Nephron progenitor cell (in vitro differentiated cells): ENCODE results near the gene IRS1.

Source experiments
- DNase-seq: peaks from one replicate; pipeline ENCODE4 v3.0.0; 2021
- H3K27ac Mint-ChIP-seq: 2 replicates; pipeline ENCODE4 v1.8.0; 2021; ENCODE audit warnings: mild to moderate bottlenecking, moderate library complexity, mixed read lengths
- H3K27me3 Mint-ChIP-seq: 2 replicates; pipeline ENCODE4 v1.8.0; 2021; ENCODE audit warnings: mild to moderate bottlenecking, low read depth, mixed read lengths; ENCODE audit not compliant: poor library complexity
- H3K36me3 Mint-ChIP-seq: 2 replicates; pipeline ENCODE4 v1.8.0; 2021; ENCODE audit warnings: low read depth, mixed read lengths
- H3K4me1 Mint-ChIP-seq: 2 replicates; pipeline ENCODE4 v1.8.0; 2021; ENCODE audit warnings: mixed read lengths
- H3K4me3 Mint-ChIP-seq: 2 replicates; pipeline ENCODE4 v1.8.0; 2021; ENCODE audit warnings: mild to moderate bottlenecking, moderate library complexity, mixed read lengths
- H3K9me3 Mint-ChIP-seq: 2 replicates; pipeline ENCODE4 v1.8.0; 2021; ENCODE audit warnings: mild to moderate bottlenecking, moderate library complexity, mixed read lengths
- CTCF ChIP-seq: fragments of 200-600 bp; sonication (generic); IDR thresholded peaks from 2 replicates; pipeline ENCODE4 v1.5.0; 2021; ENCODE audit warnings: antibody characterized with exemption

The IRS1 gene

GRCh38 chr2:226791056-226791486, 8.5 kb downstream of the IRS1 start:
- Mint-ChIP-seq H3K27me3 (peaks cover 8% of the 10 kb centered on the region), H3K36me3 (peaks cover 31% of the 10 kb centered on the region), H3K4me1 (peaks cover 48% of the 10 kb centered on the region), H3K4me3 (peak overlapping the region; percentile 81), H3K9me3 (peaks cover 6% of the 10 kb centered on the region), H3K27ac (peak overlapping the region; percentile 59)
- no peak for DNase-seq
- no peak for TF ChIP-seq CTCF

GRCh38 chr2:226790431-226790830, 9.2 kb downstream of the IRS1 start:
- peak overlapping the region; percentile 81 for H3K4me3 Mint-ChIP-seq
- peaks cover 47% of the 10 kb centered on the region for H3K4me1 Mint-ChIP-seq
- no peak for DNase-seq
- peaks cover 8% of the 10 kb centered on the region for H3K27me3 Mint-ChIP-seq
- no peak overlapping the region for H3K27ac Mint-ChIP-seq
- peaks cover 33% of the 10 kb centered on the region for H3K36me3 Mint-ChIP-seq
- peaks cover 8% of the 10 kb centered on the region for H3K9me3 Mint-ChIP-seq
- TF ChIP-seq CTCF, result no peak

GRCh38 chr2:226790011-226790410, 9.6 kb downstream of the IRS1 start:
- Mint-ChIP-seq H3K27me3 (peaks cover 8% of the 10 kb centered on the region), H3K36me3 (peaks cover 34% of the 10 kb centered on the region), H3K4me1 (peaks cover 47% of the 10 kb centered on the region), H3K27ac (no peak overlapping the region), H3K9me3 (peaks cover 11% of the 10 kb centered on the region), H3K4me3 (peak overlapping the region; percentile 13)
- DNase-seq, result no peak
- TF ChIP-seq CTCF, result no peak

- peaks cover 8% of the 10 kb centered on the region for H3K27me3 Mint-ChIP-seq
- peaks cover 15% of the 10 kb centered on the region for H3K9me3 Mint-ChIP-seq
- DNase-seq, result no peak
- peaks cover 34% of the 10 kb centered on the region for H3K36me3 Mint-ChIP-seq
- no peak overlapping the region for H3K27ac Mint-ChIP-seq
- H3K4me3 Mint-ChIP-seq, result no peak overlapping the region
- no peak for TF ChIP-seq CTCF
- peaks cover 38% of the 10 kb centered on the region for H3K4me1 Mint-ChIP-seq
These were observed 10.6 kb downstream of the IRS1 start for GRCh38 chr2:226788881-226789490.

- H3K4me3 Mint-ChIP-seq, result no peak overlapping the region
- peaks cover 29% of the 10 kb centered on the region for H3K4me1 Mint-ChIP-seq
- TF ChIP-seq CTCF, result no peak
- peaks cover 8% of the 10 kb centered on the region for H3K27me3 Mint-ChIP-seq
- H3K9me3 Mint-ChIP-seq, result peaks cover 20% of the 10 kb centered on the region
- DNase-seq, result no peak
- no peak overlapping the region for H3K27ac Mint-ChIP-seq
- H3K36me3 Mint-ChIP-seq, result peaks cover 42% of the 10 kb centered on the region
These were observed 11.6 kb downstream of the IRS1 start for GRCh38 chr2:226788064-226788463.

GRCh38 chr2:226783885-226784284, 15.7 kb downstream of the IRS1 start:
- no peak for TF ChIP-seq CTCF
- DNase-seq, result no peak
- peaks cover 20% of the 10 kb centered on the region for H3K9me3 Mint-ChIP-seq
- H3K27me3 Mint-ChIP-seq, result no peaks in the 10 kb centered on the region
- peaks cover 14% of the 10 kb centered on the region for H3K4me1 Mint-ChIP-seq
- peaks cover 64% of the 10 kb centered on the region for H3K36me3 Mint-ChIP-seq
- H3K4me3 Mint-ChIP-seq, result no peak overlapping the region
- H3K27ac Mint-ChIP-seq, result no peak overlapping the region
